ENCODE results near the gene ATP6V0A1.

DNA sequence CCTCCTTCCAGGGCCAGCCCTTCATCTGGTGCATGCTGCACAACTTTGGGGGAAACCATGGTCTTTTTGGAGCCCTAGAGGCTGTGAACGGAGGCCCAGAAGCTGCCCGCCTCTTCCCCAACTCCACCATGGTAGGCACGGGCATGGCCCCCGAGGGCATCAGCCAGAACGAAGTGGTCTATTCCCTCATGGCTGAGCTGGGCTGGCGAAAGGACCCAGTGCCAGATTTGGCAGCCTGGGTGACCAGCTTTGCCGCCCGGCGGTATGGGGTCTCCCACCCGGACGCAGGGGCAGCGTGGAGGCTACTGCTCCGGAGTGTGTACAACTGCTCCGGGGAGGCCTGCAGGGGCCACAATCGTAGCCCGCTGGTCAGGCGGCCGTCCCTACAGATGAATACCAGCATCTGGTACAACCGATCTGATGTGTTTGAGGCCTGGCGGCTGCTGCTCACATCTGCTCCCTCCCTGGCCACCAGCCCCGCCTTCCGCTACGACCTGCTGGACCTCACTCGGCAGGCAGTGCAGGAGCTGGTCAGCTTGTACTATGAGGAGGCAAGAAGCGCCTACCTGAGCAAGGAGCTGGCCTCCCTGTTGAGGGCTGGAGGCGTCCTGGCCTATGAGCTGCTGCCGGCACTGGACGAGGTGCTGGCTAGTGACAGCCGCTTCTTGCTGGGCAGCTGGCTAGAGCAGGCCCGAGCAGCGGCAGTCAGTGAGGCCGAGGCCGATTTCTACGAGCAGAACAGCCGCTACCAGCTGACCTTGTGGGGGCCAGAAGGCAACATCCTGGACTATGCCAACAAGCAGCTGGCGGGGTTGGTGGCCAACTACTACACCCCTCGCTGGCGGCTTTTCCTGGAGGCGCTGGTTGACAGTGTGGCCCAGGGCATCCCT, 84.8 kb downstream of the ATP6V0A1 start:
- TF ChIP-seq CTCF (IDR thresholded peaks at IDR 0.05) = no peak
- TF ChIP-seq MAX (CRISPR knock-in tag; IDR thresholded peaks at IDR 0.05) = no peak
- no peak for TF ChIP-seq USF1 (CRISPR knock-in tag; IDR thresholded peaks at IDR 0.05)
- no peak for TF ChIP-seq GRHL2 (CRISPR knock-in tag; IDR thresholded peaks at IDR 0.05; ENCODE audit: insufficient replicate concordance, severe bottlenecking)
- TF ChIP-seq MLX (CRISPR knock-in tag; IDR thresholded peaks at IDR 0.05) = no peak
- TF ChIP-seq, protein P1, sequence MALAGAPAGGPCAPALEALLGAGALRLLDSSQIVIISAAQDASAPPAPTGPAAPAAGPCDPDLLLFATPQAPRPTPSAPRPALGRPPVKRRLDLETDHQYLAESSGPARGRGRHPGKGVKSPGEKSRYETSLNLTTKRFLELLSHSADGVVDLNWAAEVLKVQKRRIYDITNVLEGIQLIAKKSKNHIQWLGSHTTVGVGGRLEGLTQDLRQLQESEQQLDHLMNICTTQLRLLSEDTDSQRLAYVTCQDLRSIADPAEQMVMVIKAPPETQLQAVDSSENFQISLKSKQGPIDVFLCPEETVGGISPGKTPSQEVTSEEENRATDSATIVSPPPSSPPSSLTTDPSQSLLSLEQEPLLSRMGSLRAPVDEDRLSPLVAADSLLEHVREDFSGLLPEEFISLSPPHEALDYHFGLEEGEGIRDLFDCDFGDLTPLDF (CRISPR knock-in tag; IDR thresholded peaks at IDR 0.05) = no peak
- TF ChIP-seq NR2C2 (CRISPR knock-in tag; IDR thresholded peaks at IDR 0.05) = no peak
- TF ChIP-seq, protein P2, sequence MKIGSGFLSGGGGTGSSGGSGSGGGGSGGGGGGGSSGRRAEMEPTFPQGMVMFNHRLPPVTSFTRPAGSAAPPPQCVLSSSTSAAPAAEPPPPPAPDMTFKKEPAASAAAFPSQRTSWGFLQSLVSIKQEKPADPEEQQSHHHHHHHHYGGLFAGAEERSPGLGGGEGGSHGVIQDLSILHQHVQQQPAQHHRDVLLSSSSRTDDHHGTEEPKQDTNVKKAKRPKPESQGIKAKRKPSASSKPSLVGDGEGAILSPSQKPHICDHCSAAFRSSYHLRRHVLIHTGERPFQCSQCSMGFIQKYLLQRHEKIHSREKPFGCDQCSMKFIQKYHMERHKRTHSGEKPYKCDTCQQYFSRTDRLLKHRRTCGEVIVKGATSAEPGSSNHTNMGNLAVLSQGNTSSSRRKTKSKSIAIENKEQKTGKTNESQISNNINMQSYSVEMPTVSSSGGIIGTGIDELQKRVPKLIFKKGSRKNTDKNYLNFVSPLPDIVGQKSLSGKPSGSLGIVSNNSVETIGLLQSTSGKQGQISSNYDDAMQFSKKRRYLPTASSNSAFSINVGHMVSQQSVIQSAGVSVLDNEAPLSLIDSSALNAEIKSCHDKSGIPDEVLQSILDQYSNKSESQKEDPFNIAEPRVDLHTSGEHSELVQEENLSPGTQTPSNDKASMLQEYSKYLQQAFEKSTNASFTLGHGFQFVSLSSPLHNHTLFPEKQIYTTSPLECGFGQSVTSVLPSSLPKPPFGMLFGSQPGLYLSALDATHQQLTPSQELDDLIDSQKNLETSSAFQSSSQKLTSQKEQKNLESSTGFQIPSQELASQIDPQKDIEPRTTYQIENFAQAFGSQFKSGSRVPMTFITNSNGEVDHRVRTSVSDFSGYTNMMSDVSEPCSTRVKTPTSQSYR (CRISPR knock-in tag; IDR thresholded peaks at IDR 0.05) = no peak
- TF ChIP-seq ZNF232 (CRISPR knock-in tag; IDR thresholded peaks at IDR 0.05) = no peak
- TF ChIP-seq, protein P3, sequence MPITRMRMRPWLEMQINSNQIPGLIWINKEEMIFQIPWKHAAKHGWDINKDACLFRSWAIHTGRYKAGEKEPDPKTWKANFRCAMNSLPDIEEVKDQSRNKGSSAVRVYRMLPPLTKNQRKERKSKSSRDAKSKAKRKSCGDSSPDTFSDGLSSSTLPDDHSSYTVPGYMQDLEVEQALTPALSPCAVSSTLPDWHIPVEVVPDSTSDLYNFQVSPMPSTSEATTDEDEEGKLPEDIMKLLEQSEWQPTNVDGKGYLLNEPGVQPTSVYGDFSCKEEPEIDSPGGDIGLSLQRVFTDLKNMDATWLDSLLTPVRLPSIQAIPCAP (CRISPR knock-in tag; IDR thresholded peaks at IDR 0.05) = no peak
- TF ChIP-seq, protein P4, sequence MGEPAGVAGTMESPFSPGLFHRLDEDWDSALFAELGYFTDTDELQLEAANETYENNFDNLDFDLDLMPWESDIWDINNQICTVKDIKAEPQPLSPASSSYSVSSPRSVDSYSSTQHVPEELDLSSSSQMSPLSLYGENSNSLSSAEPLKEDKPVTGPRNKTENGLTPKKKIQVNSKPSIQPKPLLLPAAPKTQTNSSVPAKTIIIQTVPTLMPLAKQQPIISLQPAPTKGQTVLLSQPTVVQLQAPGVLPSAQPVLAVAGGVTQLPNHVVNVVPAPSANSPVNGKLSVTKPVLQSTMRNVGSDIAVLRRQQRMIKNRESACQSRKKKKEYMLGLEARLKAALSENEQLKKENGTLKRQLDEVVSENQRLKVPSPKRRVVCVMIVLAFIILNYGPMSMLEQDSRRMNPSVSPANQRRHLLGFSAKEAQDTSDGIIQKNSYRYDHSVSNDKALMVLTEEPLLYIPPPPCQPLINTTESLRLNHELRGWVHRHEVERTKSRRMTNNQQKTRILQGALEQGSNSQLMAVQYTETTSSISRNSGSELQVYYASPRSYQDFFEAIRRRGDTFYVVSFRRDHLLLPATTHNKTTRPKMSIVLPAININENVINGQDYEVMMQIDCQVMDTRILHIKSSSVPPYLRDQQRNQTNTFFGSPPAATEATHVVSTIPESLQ (CRISPR knock-in tag; IDR thresholded peaks at IDR 0.05) = no peak
- TF ChIP-seq, protein P5, sequence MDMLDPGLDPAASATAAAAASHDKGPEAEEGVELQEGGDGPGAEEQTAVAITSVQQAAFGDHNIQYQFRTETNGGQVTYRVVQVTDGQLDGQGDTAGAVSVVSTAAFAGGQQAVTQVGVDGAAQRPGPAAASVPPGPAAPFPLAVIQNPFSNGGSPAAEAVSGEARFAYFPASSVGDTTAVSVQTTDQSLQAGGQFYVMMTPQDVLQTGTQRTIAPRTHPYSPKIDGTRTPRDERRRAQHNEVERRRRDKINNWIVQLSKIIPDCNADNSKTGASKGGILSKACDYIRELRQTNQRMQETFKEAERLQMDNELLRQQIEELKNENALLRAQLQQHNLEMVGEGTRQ (CRISPR knock-in tag; IDR thresholded peaks at IDR 0.05) = no peak
